Measurements from ENCODE around the gene HIVEP3.

HIVEP3 gene

GRCh38 chr1:41473738-41474362 lies 444.9 kb downstream of the HIVEP3 start:
- Histone ChIP-seq H3K9ac (no peak overlapping the region), H2AFZ (ENCODE audit: low read depth) (no peak overlapping the region), H3K4me1 (ENCODE audit: low read depth, poor library complexity, severe bottlenecking) (peaks cover 10% of the 10 kb centered on the region), H3K79me2 (ENCODE audit: insufficient read depth, low read depth) (no peaks in the 10 kb centered on the region), H3K27me3 (ENCODE audit: insufficient read depth, low read depth) (no peaks in the 10 kb centered on the region), H3K36me3 (ENCODE audit: insufficient read depth) (no peaks in the 10 kb centered on the region), H3K4me2 (no peak overlapping the region), H4K20me1 (ENCODE audit: insufficient read depth) (no peaks in the 10 kb centered on the region), H3K27ac (no peak overlapping the region), H3K4me3 (IDR thresholded peaks at IDR 0.05; ENCODE audit: insufficient read depth, low read depth, low read length) (no peak overlapping the region)
- TF ChIP-seq CTCF (conservative IDR thresholded peaks at IDR 0.05; ENCODE audit: low read depth, low read length), result no peak

- no peaks in the 10 kb centered on the region for H4K20me1 ChIP-seq (ENCODE audit: insufficient read depth)
- no peak overlapping the region for H3K4me3 ChIP-seq (IDR thresholded peaks at IDR 0.05; ENCODE audit: insufficient read depth, low read depth, low read length)
- no peak overlapping the region for H3K4me2 ChIP-seq
- no peaks in the 10 kb centered on the region for H3K79me2 ChIP-seq (ENCODE audit: insufficient read depth, low read depth)
- H3K9ac ChIP-seq, result no peak overlapping the region
- no peaks in the 10 kb centered on the region for H3K27me3 ChIP-seq (ENCODE audit: insufficient read depth, low read depth)
- no peak overlapping the region for H3K27ac ChIP-seq
- H3K36me3 ChIP-seq (ENCODE audit: insufficient read depth), result no peaks in the 10 kb centered on the region
- H2AFZ ChIP-seq (ENCODE audit: low read depth), result no peak overlapping the region
- no peaks in the 10 kb centered on the region for H3K4me1 ChIP-seq (ENCODE audit: low read depth, poor library complexity, severe bottlenecking)
- TF ChIP-seq CTCF (conservative IDR thresholded peaks at IDR 0.05; ENCODE audit: low read depth, low read length), result no peak
Measured at GRCh38 chr1:41471658-41472057, 447.1 kb downstream of the HIVEP3 start.

GRCh38 chr1:41469706-41470105 lies 449.0 kb downstream of the HIVEP3 start:
- H3K27me3 ChIP-seq (ENCODE audit: insufficient read depth, low read depth), result no peaks in the 10 kb centered on the region
- H4K20me1 ChIP-seq (ENCODE audit: insufficient read depth), result no peaks in the 10 kb centered on the region
- H3K36me3 ChIP-seq (ENCODE audit: insufficient read depth), result no peaks in the 10 kb centered on the region
- no peak overlapping the region for H3K9ac ChIP-seq
- no peak overlapping the region for H2AFZ ChIP-seq (ENCODE audit: low read depth)
- H3K4me2 ChIP-seq, result no peak overlapping the region
- H3K79me2 ChIP-seq (ENCODE audit: insufficient read depth, low read depth), result no peaks in the 10 kb centered on the region
- no peaks in the 10 kb centered on the region for H3K4me1 ChIP-seq (ENCODE audit: low read depth, poor library complexity, severe bottlenecking)
- no peak overlapping the region for H3K4me3 ChIP-seq (IDR thresholded peaks at IDR 0.05; ENCODE audit: insufficient read depth, low read depth, low read length)
- TF ChIP-seq CTCF (conservative IDR thresholded peaks at IDR 0.05; ENCODE audit: low read depth, low read length), result no peak
- no peak overlapping the region for H3K27ac ChIP-seq

GRCh38 chr1:41468122-41468762 lies 450.5 kb downstream of the HIVEP3 start:
- TF ChIP-seq CTCF (conservative IDR thresholded peaks at IDR 0.05; ENCODE audit: low read depth, low read length), result no peak
- Histone ChIP-seq H3K9ac (no peak overlapping the region), H3K79me2 (ENCODE audit: insufficient read depth, low read depth) (no peaks in the 10 kb centered on the region), H4K20me1 (ENCODE audit: insufficient read depth) (no peaks in the 10 kb centered on the region), H3K4me3 (IDR thresholded peaks at IDR 0.05; ENCODE audit: insufficient read depth, low read depth, low read length) (no peak overlapping the region), H3K4me1 (ENCODE audit: low read depth, poor library complexity, severe bottlenecking) (no peaks in the 10 kb centered on the region), H3K27ac (no peak overlapping the region), H3K27me3 (ENCODE audit: insufficient read depth, low read depth) (no peaks in the 10 kb centered on the region), H2AFZ (ENCODE audit: low read depth) (no peak overlapping the region), H3K36me3 (ENCODE audit: insufficient read depth) (no peaks in the 10 kb centered on the region), H3K4me2 (no peak overlapping the region)

Measured in KMS-11 (cell line).